ENCODE measurements around the gene MAP4K2. TPM values are rescaled to one million over a fixed set of nuclear protein-coding genes. Genes with fewer than 3 reads are reported as not detected.
A peak's percentile ranks its signal among the peaks of the same experiment; 100 is the strongest.

The MAP4K2 gene
- total and polyA plus RNA-seq, 2 of the 8 experiments (the other 6 are each of a cell fraction or from before 2014, with no cell fraction given), result 20.1 to 20.7 TPM

DNA sequence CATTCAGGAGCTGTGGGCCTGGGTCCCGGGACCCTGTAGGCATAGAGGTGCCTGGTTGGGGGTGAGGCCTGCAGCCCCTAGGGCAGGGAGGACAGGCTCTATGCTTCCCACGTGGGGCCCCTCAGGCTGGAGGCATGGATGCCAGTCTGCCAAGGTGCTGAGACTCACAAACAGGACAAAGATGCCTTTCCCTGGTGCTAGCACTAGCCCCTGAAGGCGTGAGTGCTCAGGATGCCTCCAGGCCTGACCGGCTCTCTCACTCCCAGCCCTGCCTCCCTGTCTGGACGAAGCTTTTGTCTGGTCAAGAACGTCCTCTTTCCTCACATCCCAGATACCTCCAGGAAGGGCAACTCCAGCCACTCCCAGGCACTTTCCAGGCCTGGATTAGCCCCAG is 39.3 kb upstream of the MAP4K2 start:
- Histone ChIP-seq H3K27me3 (replicated peaks in 1 of 4; ENCODE audit: control insufficient read depth in 3 of 4, extremely low read depth in 1 of 4, insufficient read depth in 3 of 4, low read length in 3 of 4) (no peaks in the 10 kb centered on the region), H2BK5ac (ENCODE audit: low read depth, low read length) (peak overlapping the region; percentile 82), H3K18ac (ENCODE audit: extremely low read depth, low read length) (no peak overlapping the region), H2BK12ac (ENCODE audit: low read depth, low read length) (peak overlapping the region; percentile 30; the same call in 1 of the 2 replicates), H3K79me1 (ENCODE audit: low read depth, low read length) (no peaks in the 10 kb centered on the region; the same call in 1 of the 2 replicates), H3K27ac (ENCODE audit: low read depth, low read length) (peak overlapping the region; percentile 78), H3K4me1 (replicated peaks in 1 of 4; ENCODE audit: control insufficient read depth in 3 of 4, insufficient read depth in 4 of 4, low read length in 3 of 4) (peaks cover 0 to 30% (median 21%) of the 10 kb centered on the region in 4 experiments; a peak in 6 of 7 replicates), H4K91ac (replicated peaks; ENCODE audit: insufficient read length, low read length) (peak overlapping the region; percentile 22), H3K79me2 (ENCODE audit: control insufficient read depth in 1 of 2, insufficient read depth in 2 of 2, low read length in 2 of 2) (peaks cover 0 to 3% of the 10 kb centered on the region in 2 experiments; a peak in 1 of 4 replicates), H3K9ac (replicated peaks in 1 of 4; ENCODE audit: extremely low read depth in 1 of 4, low read depth in 3 of 4, low read length in 3 of 4) (peak overlapping the region in 2 of 4 experiments; percentile 49 to 54; a peak in 4 of 7 replicates), H4K5ac (ENCODE audit: insufficient read length, low read depth, low read length) (peak overlapping the region; percentile 4), H3K36me3 (ENCODE audit: control insufficient read depth in 2 of 4, insufficient read depth in 4 of 4, low read length in 3 of 4) (peaks cover 3 to 10% (median 7%) of the 10 kb centered on the region in 4 experiments; a peak in 4 of 8 replicates), H2BK20ac (ENCODE audit: low read length) (0 out of 2 replicates have a peak overlapping the region, but pooled peaks have one; percentile 72), H2AK5ac (ENCODE audit: low read depth, low read length) (peak overlapping the region; percentile 54; the same call in 1 of the 2 replicates), H3K4me2 (ENCODE audit: insufficient read depth in 1 of 2, low read depth in 2 of 2, low read length in 2 of 2) (peak overlapping the region; percentile 84 to 91; a peak in 3 of 4 replicates), H3K23me2 (ENCODE audit: low read depth, low read length) (peaks cover 9% of the 10 kb centered on the region), H2BK15ac (ENCODE audit: low read length) (no peak overlapping the region), H3K14ac (ENCODE audit: insufficient read length) (no peak overlapping the region), H4K8ac (ENCODE audit: extremely low read depth, insufficient read depth, low read length) (peak overlapping the region; percentile 15; the same call in 1 of the 2 replicates), H4K20me1 (replicated peaks in 1 of 2; ENCODE audit: control insufficient read depth in 1 of 2, insufficient read depth in 2 of 2, low read length in 2 of 2) (peaks cover 0 to 5% of the 10 kb centered on the region in 2 experiments), H3K4me3 (ENCODE audit: extremely low read depth in 1 of 4, insufficient read depth in 2 of 4, low read depth in 3 of 4, low read length in 4 of 4) (peak overlapping the region in 2 of 4 experiments; percentile 23 to 94; a peak in 1 of 8 replicates), H3K23ac (ENCODE audit: insufficient read length) (no peak overlapping the region), H3K9me3 (ENCODE audit: insufficient read depth in 2 of 2, low read depth in 1 of 2, low read length in 1 of 2) (no peaks in the 10 kb centered on the region), H2AFZ (ENCODE audit: low read length) (no peak overlapping the region), H3K56ac (replicated peaks; ENCODE audit: insufficient read length, low read depth, low read length) (no peak overlapping the region), H3K4ac (replicated peaks; ENCODE audit: insufficient read length, low read depth, low read length) (peak overlapping the region; percentile 0), H2BK120ac (replicated peaks; ENCODE audit: low read depth, low read length) (no peak overlapping the region)
- WGBS, 2 experiments (ENCODE audit: extremely low coverage in 1 of 2, insufficient coverage in 1 of 2, insufficient read length in 1 of 2, insufficient replicate concordance in 2 of 2, low coverage in 1 of 2, low lambda C conversion rate in 2 of 2, missing lambda C conversion rate in 1 of 2), result 68% methylated on average over 6 of the region's 6 CpGs; no CpG with 5 or more reads in 1 of the 2 experiments
- DNase-seq (ENCODE audit: low read depth in 1 of 2, low spot score in 2 of 2) (no peak), FAIRE-seq (no peak)
- ChIA-PET CTCF (ENCODE audit: partially characterized antibody) (interaction anchor here (0.6 to 32.3 kb wide), 7 partner anchors 19 to 495 kb away, joined by 3 to 1058 read pairs (median 3); partner anchors contain the start of genes ARL2 and EHD1), POLR2A (ENCODE audit: partially characterized antibody) (interaction anchor here (0.7 to 3.1 kb wide), 5 partner anchors 12 to 36 kb away, joined by 3 to 13 read pairs (median 3); partner anchors contain the start of genes EHD1 and MEN1)
- TF ChIP-seq MAFK (IDR thresholded peaks at IDR 0.05; ENCODE audit: low read depth, low read length), result no peak
- TF ChIP-seq JUN (IDR thresholded peaks at IDR 0.05; ENCODE audit: low read depth, low read length), result no peak
- no peak for TF ChIP-seq SRF (IDR thresholded peaks at IDR 0.05; ENCODE audit: low read depth, low read length)
- TF ChIP-seq GTF2F1 (IDR thresholded peaks at IDR 0.05; ENCODE audit: borderline replicate concordance, low read depth, low read length), result no peak

Data from H1 (cell line).